ENCODE data around the gene NFATC3. TPM values are rescaled to one million over a fixed set of nuclear protein-coding genes. Genes with fewer than 3 reads are reported as not detected.
A peak's percentile ranks its signal among the peaks of the same experiment; 100 is the strongest.

NFATC3 gene
- total RNA-seq, 1 experiment from 2014 or later, result 43.9 TPM

DNA sequence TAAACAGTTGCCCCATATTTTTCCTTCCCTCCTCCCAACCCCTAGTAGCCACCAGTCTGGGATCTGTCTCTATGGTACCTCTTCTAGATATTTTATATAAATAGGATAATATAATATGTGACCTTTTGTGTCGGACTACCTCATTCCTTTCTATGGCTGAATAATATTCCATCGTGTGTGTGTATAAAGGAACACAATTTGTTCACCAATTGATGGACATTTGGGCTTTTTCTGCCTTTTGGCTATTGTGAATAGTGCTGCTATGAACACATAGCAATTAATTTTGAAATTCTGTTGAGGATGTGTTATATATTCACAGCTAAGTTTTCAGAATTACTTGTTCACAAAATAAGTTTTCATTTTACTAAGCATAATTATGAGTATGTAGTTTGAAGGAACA, 2.5 kb downstream of the NFATC3 start:
- intact Hi-C loops (cut with micrococcal nuclease; ENCODE audit: unreplicated experiment), result loop anchor here (5.0 kb wide), 1 partner anchor 240 kb away; no protein-coding TSS in a partner anchor
- H3K4me3 Mint-ChIP-seq (ENCODE audit: unreplicated experiment), result peak overlapping the region; percentile 28
- H3K4me1 ChIP-seq, result peaks cover 38% of the 10 kb centered on the region
- TF ChIP-seq, protein P1, sequence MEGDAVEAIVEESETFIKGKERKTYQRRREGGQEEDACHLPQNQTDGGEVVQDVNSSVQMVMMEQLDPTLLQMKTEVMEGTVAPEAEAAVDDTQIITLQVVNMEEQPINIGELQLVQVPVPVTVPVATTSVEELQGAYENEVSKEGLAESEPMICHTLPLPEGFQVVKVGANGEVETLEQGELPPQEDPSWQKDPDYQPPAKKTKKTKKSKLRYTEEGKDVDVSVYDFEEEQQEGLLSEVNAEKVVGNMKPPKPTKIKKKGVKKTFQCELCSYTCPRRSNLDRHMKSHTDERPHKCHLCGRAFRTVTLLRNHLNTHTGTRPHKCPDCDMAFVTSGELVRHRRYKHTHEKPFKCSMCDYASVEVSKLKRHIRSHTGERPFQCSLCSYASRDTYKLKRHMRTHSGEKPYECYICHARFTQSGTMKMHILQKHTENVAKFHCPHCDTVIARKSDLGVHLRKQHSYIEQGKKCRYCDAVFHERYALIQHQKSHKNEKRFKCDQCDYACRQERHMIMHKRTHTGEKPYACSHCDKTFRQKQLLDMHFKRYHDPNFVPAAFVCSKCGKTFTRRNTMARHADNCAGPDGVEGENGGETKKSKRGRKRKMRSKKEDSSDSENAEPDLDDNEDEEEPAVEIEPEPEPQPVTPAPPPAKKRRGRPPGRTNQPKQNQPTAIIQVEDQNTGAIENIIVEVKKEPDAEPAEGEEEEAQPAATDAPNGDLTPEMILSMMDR (IDR thresholded peaks at IDR 0.05; ENCODE audit: insufficient read depth in 1 of 2, low read depth in 1 of 2, low read length in 1 of 2, severe bottlenecking in 1 of 2, unreplicated experiment in 1 of 2), result no peak
- peaks cover 52% of the 10 kb centered on the region for H3K4me1 Mint-ChIP-seq (ENCODE audit: low read depth, unreplicated experiment)
- no peaks in the 10 kb centered on the region for H3K9me3 Mint-ChIP-seq (ENCODE audit: unreplicated experiment)
- CTCF ChIA-PET, result interaction anchor here (0.7 kb wide), 1 partner anchor 887 kb away, joined by 3 read pairs; no protein-coding TSS in a partner anchor
- no peak overlapping the region for H3K4me3 ChIP-seq (ENCODE audit: low read depth, low read length)
- no peaks in the 10 kb centered on the region for H3K9me3 ChIP-seq
- no peaks in the 10 kb centered on the region for H3K36me3 ChIP-seq (ENCODE audit: control insufficient read depth, insufficient read depth, low read length)
- H3K27me3 Mint-ChIP-seq (ENCODE audit: insufficient read depth, unreplicated experiment), result no peaks in the 10 kb centered on the region
- no peaks in the 10 kb centered on the region; the same call in 1 of the 2 replicates for H3K27me3 ChIP-seq (replicated peaks; ENCODE audit: control insufficient read depth, insufficient read depth, low read length)
- BruUV-seq (replicated peaks), result no TSS peak
- DNase-seq, result no peak
- no peak overlapping the region for H3K27ac Mint-ChIP-seq (ENCODE audit: unreplicated experiment)
- H3K36me3 Mint-ChIP-seq (ENCODE audit: insufficient read depth, unreplicated experiment), result peaks cover 14% of the 10 kb centered on the region
- POLR2A ChIA-PET, result no interaction called here

DNA sequence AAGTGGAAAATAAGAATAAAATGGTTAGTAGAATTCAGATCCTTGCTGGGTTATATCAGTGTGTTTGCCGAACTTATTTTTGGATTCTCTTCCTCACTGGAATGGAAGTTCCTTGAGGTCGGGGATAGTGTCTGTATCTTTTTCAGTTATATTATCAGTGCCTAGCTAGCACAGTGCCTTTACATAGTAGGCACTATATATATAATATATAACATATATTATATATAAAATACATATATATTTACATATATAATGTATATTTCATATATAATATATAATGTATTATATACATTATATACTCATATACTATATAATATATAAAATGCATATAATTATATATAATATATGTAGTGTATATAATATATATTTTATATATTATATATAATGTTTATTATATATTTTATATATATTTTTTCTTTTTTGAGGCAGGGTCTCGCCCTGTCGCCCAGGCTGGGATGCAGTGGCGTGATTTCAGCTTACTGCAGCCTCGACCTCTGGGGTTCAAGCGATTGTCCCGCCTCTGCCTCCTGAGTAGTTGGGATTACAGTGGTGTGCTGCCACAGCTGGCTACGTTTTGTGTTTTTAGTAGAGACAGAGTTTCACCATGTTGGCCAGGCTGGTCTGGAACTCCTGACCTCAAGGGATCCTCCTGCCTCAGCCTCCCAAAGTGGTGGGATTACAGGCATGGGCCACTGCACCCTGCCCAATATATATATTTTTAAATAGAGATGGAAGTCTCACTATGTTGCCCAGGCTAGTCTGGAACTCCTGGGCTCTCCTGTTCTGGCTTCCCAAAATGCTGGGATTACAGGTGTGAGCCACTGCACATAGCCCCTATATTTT, 3.2 kb downstream of the NFATC3 start:
- no peak overlapping the region for H3K4me3 Mint-ChIP-seq (ENCODE audit: unreplicated experiment)
- CTCF ChIA-PET, result interaction anchor here (0.7 kb wide), 1 partner anchor 888 kb away, joined by 3 read pairs; no protein-coding TSS in a partner anchor
- Histone ChIP-seq H3K4me3 (ENCODE audit: low read depth, low read length) (no peak overlapping the region), H3K9me3 (no peaks in the 10 kb centered on the region), H3K4me1 (peaks cover 35% of the 10 kb centered on the region), H3K27me3 (replicated peaks; ENCODE audit: control insufficient read depth, insufficient read depth, low read length) (no peaks in the 10 kb centered on the region; the same call in 1 of the 2 replicates), H3K36me3 (ENCODE audit: control insufficient read depth, insufficient read depth, low read length) (no peaks in the 10 kb centered on the region)
- peaks cover 49% of the 10 kb centered on the region for H3K4me1 Mint-ChIP-seq (ENCODE audit: low read depth, unreplicated experiment)
- peaks cover 3% of the 10 kb centered on the region for H3K27me3 Mint-ChIP-seq (ENCODE audit: insufficient read depth, unreplicated experiment)
- DNase-seq, result no peak
- TF ChIP-seq, protein P1 (IDR thresholded peaks at IDR 0.05; ENCODE audit: insufficient read depth in 1 of 2, low read depth in 1 of 2, low read length in 1 of 2, severe bottlenecking in 1 of 2, unreplicated experiment in 1 of 2), result no peak
- BruUV-seq (replicated peaks), result no TSS peak
- intact Hi-C loops (cut with micrococcal nuclease; ENCODE audit: unreplicated experiment), result loop anchor here (5.0 kb wide), 1 partner anchor 239 kb away; no protein-coding TSS in a partner anchor
- no peak overlapping the region for H3K27ac Mint-ChIP-seq (ENCODE audit: unreplicated experiment)
- POLR2A ChIA-PET, result no interaction called here
- no peaks in the 10 kb centered on the region for H3K9me3 Mint-ChIP-seq (ENCODE audit: unreplicated experiment)
- H3K36me3 Mint-ChIP-seq (ENCODE audit: insufficient read depth, unreplicated experiment), result peaks cover 12% of the 10 kb centered on the region

DNA sequence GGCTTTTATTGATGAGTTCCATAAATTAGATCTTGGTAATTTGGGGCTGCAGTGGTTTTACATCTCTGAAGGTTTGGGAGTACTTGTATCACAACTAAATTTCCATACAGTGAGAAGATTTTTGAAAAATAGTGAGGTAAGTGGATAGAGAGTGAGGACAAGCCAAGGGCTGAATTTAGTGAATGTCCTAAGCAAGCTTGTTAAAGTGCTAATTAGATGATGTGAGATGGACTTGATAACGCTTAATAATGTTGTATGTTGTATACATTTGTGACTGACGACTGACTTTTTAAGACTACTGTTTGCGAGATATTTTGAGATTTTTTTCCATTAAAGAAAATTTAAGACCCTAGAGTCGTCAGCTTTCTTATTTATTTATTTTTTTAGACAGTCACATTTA, 3.9 kb downstream of the NFATC3 start:
- no peaks in the 10 kb centered on the region; the same call in 1 of the 2 replicates for H3K27me3 ChIP-seq (replicated peaks; ENCODE audit: control insufficient read depth, insufficient read depth, low read length)
- no TSS peak for BruUV-seq (replicated peaks)
- intact Hi-C loops (cut with micrococcal nuclease; ENCODE audit: unreplicated experiment), result loop anchor here (5.0 kb wide), 1 partner anchor 238 kb away; no protein-coding TSS in a partner anchor

More for the DNA sequence above, 3.9 kb downstream of the NFATC3 start:
- peaks cover 27% of the 10 kb centered on the region for H3K4me1 ChIP-seq
- ChIA-PET POLR2A (no interaction called here), CTCF (no interaction called here)
- H3K36me3 Mint-ChIP-seq (ENCODE audit: insufficient read depth, unreplicated experiment), result peaks cover 12% of the 10 kb centered on the region
- no peak for DNase-seq
- H3K4me3 ChIP-seq (ENCODE audit: low read depth, low read length), result no peak overlapping the region
- TF ChIP-seq, protein P1 (IDR thresholded peaks at IDR 0.05; ENCODE audit: insufficient read depth in 1 of 2, low read depth in 1 of 2, low read length in 1 of 2, severe bottlenecking in 1 of 2, unreplicated experiment in 1 of 2), result no peak
- no peak overlapping the region for H3K27ac Mint-ChIP-seq (ENCODE audit: unreplicated experiment)
- H3K4me1 Mint-ChIP-seq (ENCODE audit: low read depth, unreplicated experiment), result peaks cover 42% of the 10 kb centered on the region
- peaks cover 3% of the 10 kb centered on the region for H3K27me3 Mint-ChIP-seq (ENCODE audit: insufficient read depth, unreplicated experiment)
- H3K36me3 ChIP-seq (ENCODE audit: control insufficient read depth, insufficient read depth, low read length), result no peaks in the 10 kb centered on the region
- no peaks in the 10 kb centered on the region for H3K9me3 ChIP-seq
- no peaks in the 10 kb centered on the region for H3K9me3 Mint-ChIP-seq (ENCODE audit: unreplicated experiment)
- H3K4me3 Mint-ChIP-seq (ENCODE audit: unreplicated experiment), result no peak overlapping the region
